Keratinocyte (primary cell): ENCODE data around the gene VEGFB. TPM values are rescaled to one million over a fixed set of nuclear protein-coding genes. Genes with fewer than 3 reads are reported as not detected.

Source experiments
- DNase-seq: peaks from one replicate; pipeline ENCODE4 v3.0.0-alpha.2; 2011; ENCODE audit warnings: low read depth, missing footprints, low spot score
- FAIRE-seq: peaks from 2 replicates; lab custom pipeline; 2011; peaks lifted over from hg19 to GRCh38; lab: Jason Lieb, UNC
- H2AFZ ChIP-seq: 2 replicates; pipeline ENCODE4 v1.6.0; 2012; ENCODE audit warnings: low read length, control low read depth, inconsistent platforms; ENCODE audit not compliant: control insufficient read depth
- H3K27ac ChIP-seq: 2 replicates; pipeline ENCODE4 v1.5.1; 2011; ENCODE audit warnings: low read length; ENCODE audit not compliant: control insufficient read depth, insufficient read depth
- H3K27me3 ChIP-seq: 3 replicates; pipeline ENCODE4 v1.6.0; 2011; ENCODE audit warnings: low read length; ENCODE audit not compliant: control insufficient read depth, insufficient read depth; ENCODE audit errors: extremely low read depth
- H3K36me3 ChIP-seq, 2 experiments: 2 replicates in 1 of 2; 3 replicates in 1 of 2; pipeline ENCODE4 v1.5.1; 2011; ENCODE audit warnings: low read length in 2 of 2, mild to moderate bottlenecking in 1 of 2; ENCODE audit not compliant: control insufficient read depth in 2 of 2, insufficient read depth in 2 of 2; ENCODE audit errors: extremely low read depth in 1 of 2
- H3K4me1 ChIP-seq: 3 replicates; pipeline ENCODE4 v1.5.1; 2011; ENCODE audit warnings: low read length; ENCODE audit not compliant: control insufficient read depth, insufficient read depth; ENCODE audit errors: extremely low read depth
- H3K4me2 ChIP-seq: 3 replicates; pipeline ENCODE4 v1.6.0; 2011; ENCODE audit warnings: low read depth, low read length; ENCODE audit not compliant: control insufficient read depth, insufficient read depth; ENCODE audit errors: extremely low read depth
- H3K4me3 ChIP-seq, 3 experiments: fragments of 200-600 bp in 1 of 3; sonication (generic) in 1 of 3; 2 replicates in 2 of 3; 3 replicates in 1 of 3; pipeline ENCODE4 v1.5.1; 2011 to 2016; ENCODE audit warnings: low read length in 3 of 3, mild to moderate bottlenecking in 3 of 3, control low read depth in 2 of 3, inconsistent platforms in 1 of 3, low read depth in 1 of 3, mixed read lengths in 1 of 3, mixed run types in 1 of 3, moderate library complexity in 1 of 3; ENCODE audit not compliant: control insufficient read depth in 2 of 3, insufficient read depth in 2 of 3; ENCODE audit errors: extremely low read depth in 1 of 3
- H3K79me2 ChIP-seq: 2 replicates; pipeline ENCODE4 v1.6.0; 2012; ENCODE audit warnings: low read length; ENCODE audit not compliant: control insufficient read depth, insufficient read depth
- H3K9ac ChIP-seq: 3 replicates; pipeline ENCODE4 v1.6.0; 2011; ENCODE audit warnings: low read length; ENCODE audit not compliant: control insufficient read depth, insufficient read depth; ENCODE audit errors: extremely low read depth
- H3K9me1 ChIP-seq: 3 replicates; pipeline ENCODE4 v1.6.0; 2011; ENCODE audit warnings: low read length; ENCODE audit not compliant: control insufficient read depth, insufficient read depth; ENCODE audit errors: extremely low read depth
- H3K9me3 ChIP-seq: 2 replicates; pipeline ENCODE4 v1.5.1; 2012; ENCODE audit warnings: low read depth, low read length; ENCODE audit not compliant: control insufficient read depth
- H4K20me1 ChIP-seq: 3 replicates; pipeline ENCODE4 v1.6.0; 2011; ENCODE audit warnings: low read length; ENCODE audit not compliant: control insufficient read depth, insufficient read depth; ENCODE audit errors: extremely low read depth
- EZH2 ChIP-seq: IDR thresholded peaks from one replicate; pipeline ENCODE4 v1.6.1; 2012; ENCODE audit warnings: inconsistent platforms, mild to moderate bottlenecking, low read length, moderate library complexity
- dilution Hi-C: fragments of 300-500 bp; cut with MboI; formaldehyde crosslinking; loops from one replicate; pipeline ENCODE4 v1.7.0; 2020; ENCODE audit warnings: low sequenced_read_pairs; ENCODE audit not compliant: extremely low pct_ligation_motif_present
- polyA plus RNA-seq, 5 experiments: library from polyadenylated mRNA; depleted of rRNA in 3 of 5; stranded (reverse) in 3 of 5; stranded (forward) in 1 of 5; unstranded in 1 of 5; fragments of >200 nt; gene quantifications; 1 replicate in 1 of 5; 2 replicates in 3 of 5; 3 replicates in 1 of 5; pipeline versions ENCODE4 v1.2.1 to v1.2.3, GENCODE V29; 2011 to 2012; ENCODE audit warnings: missing spikeins in 2 of 5, low read depth in 1 of 5, low replicate concordance in 1 of 5
- TF ChIP-seq, protein P1 (sequence below), 3 experiments: IDR thresholded peaks in 1 of 3; conservative IDR thresholded peaks in 1 of 3; optimal IDR thresholded peaks in 1 of 3; 2 replicates in 2 of 3; 3 replicates in 1 of 3; pipeline versions ENCODE3 to v1.5.1; 2011; ENCODE audit warnings: low read length in 3 of 3, mild to moderate bottlenecking in 3 of 3, moderate library complexity in 2 of 3, control low read depth in 1 of 3, inconsistent platforms in 1 of 3; ENCODE audit not compliant: insufficient read depth in 2 of 3; ENCODE audit errors: extremely low read depth in 1 of 3

VEGFB gene
- polyA plus RNA-seq, 1 donor (not counting 4 experiments of a cell fraction or from before 2014, with no cell fraction given), result 10.0 TPM

GRCh38 chr11:64198511-64198910 is 35.9 kb upstream of the VEGFB start:
- no peak for DNase-seq
- no peak overlapping the region for H3K4me2 ChIP-seq
- peaks cover 11% of the 10 kb centered on the region for H3K79me2 ChIP-seq
- no peak for FAIRE-seq
- H3K9me1 ChIP-seq, result no peaks in the 10 kb centered on the region
- H3K9me3 ChIP-seq, result no peaks in the 10 kb centered on the region
- H3K4me3 ChIP-seq, result no peak overlapping the region
- dilution Hi-C loops, result no loop called here
- H3K36me3 ChIP-seq, result peaks cover 46 to 79% of the 10 kb centered on the region in 2 experiments
- H3K27ac ChIP-seq, result no peak overlapping the region
- H3K9ac ChIP-seq, result no peak overlapping the region
- no peaks in the 10 kb centered on the region for H3K4me1 ChIP-seq
- no peak for TF ChIP-seq EZH2
- TF ChIP-seq, protein P1, sequence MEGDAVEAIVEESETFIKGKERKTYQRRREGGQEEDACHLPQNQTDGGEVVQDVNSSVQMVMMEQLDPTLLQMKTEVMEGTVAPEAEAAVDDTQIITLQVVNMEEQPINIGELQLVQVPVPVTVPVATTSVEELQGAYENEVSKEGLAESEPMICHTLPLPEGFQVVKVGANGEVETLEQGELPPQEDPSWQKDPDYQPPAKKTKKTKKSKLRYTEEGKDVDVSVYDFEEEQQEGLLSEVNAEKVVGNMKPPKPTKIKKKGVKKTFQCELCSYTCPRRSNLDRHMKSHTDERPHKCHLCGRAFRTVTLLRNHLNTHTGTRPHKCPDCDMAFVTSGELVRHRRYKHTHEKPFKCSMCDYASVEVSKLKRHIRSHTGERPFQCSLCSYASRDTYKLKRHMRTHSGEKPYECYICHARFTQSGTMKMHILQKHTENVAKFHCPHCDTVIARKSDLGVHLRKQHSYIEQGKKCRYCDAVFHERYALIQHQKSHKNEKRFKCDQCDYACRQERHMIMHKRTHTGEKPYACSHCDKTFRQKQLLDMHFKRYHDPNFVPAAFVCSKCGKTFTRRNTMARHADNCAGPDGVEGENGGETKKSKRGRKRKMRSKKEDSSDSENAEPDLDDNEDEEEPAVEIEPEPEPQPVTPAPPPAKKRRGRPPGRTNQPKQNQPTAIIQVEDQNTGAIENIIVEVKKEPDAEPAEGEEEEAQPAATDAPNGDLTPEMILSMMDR (optimal IDR thresholded peaks at IDR 0.05 in 1 of 3, IDR thresholded peaks at IDR 0.05 in 1 of 3, conservative IDR thresholded peaks at IDR 0.05 in 1 of 3; ENCODE audit: extremely low read depth in 1 of 3, insufficient read depth in 2 of 3, low read length in 3 of 3), result no peak
- H2AFZ ChIP-seq, result no peak overlapping the region
- H3K27me3 ChIP-seq, result no peaks in the 10 kb centered on the region
- peaks cover 4% of the 10 kb centered on the region for H4K20me1 ChIP-seq

GRCh38 chr11:64201543-64201942 is 32.8 kb upstream of the VEGFB start:
- Histone ChIP-seq H3K9ac (no peak overlapping the region), H3K4me2 (no peak overlapping the region), H3K79me2 (peaks cover under 1% of the 10 kb centered on the region), H3K27me3 (no peaks in the 10 kb centered on the region), H3K27ac (no peak overlapping the region), H3K9me1 (no peaks in the 10 kb centered on the region), H3K9me3 (no peaks in the 10 kb centered on the region), H4K20me1 (peaks cover 17% of the 10 kb centered on the region), H3K4me1 (no peaks in the 10 kb centered on the region), H2AFZ (no peak overlapping the region), H3K4me3 (no peak overlapping the region), H3K36me3 (peaks cover 44 to 74% of the 10 kb centered on the region in 2 experiments)
- dilution Hi-C loops, result no loop called here
- TF ChIP-seq, protein P1 (optimal IDR thresholded peaks at IDR 0.05 in 1 of 3, IDR thresholded peaks at IDR 0.05 in 1 of 3, conservative IDR thresholded peaks at IDR 0.05 in 1 of 3; ENCODE audit: extremely low read depth in 1 of 3, insufficient read depth in 2 of 3, low read length in 3 of 3), result no peak
- no peak for TF ChIP-seq EZH2
- DNase-seq (no peak), FAIRE-seq (no peak)
